Endodermal cell (in vitro differentiated cells): Measurements from ENCODE around the gene SAMD9L. TPM values are rescaled to one million over a fixed set of nuclear protein-coding genes. Genes with fewer than 3 reads are reported as not detected.

Experiments used
- DNase-seq: peaks from one replicate; pipeline ENCODE4 v3.0.0-alpha.2; 2017
- H3K27ac ChIP-seq: 2 replicates; pipeline ENCODE4 v1.5.1; 2013; ENCODE audit warnings: mild to moderate bottlenecking, low read depth, low read length, moderate library complexity
- H3K27me3 ChIP-seq: 2 replicates; pipeline ENCODE4 v1.6.1; 2013; ENCODE audit warnings: mild to moderate bottlenecking, low read length, moderate library complexity; ENCODE audit not compliant: insufficient read depth, control insufficient read depth, poor library complexity, severe bottlenecking
- H3K36me3 ChIP-seq: 2 replicates; pipeline ENCODE4 v1.7.0; 2013; ENCODE audit warnings: mild to moderate bottlenecking, low read length, moderate library complexity; ENCODE audit not compliant: control insufficient read depth, insufficient read depth
- H3K4me1 ChIP-seq: one replicate; pipeline ENCODE4 v1.7.0; 2013; ENCODE audit warnings: low read length; ENCODE audit not compliant: control insufficient read depth, insufficient read depth
- H3K4me3 ChIP-seq: 2 replicates; pipeline ENCODE4 v1.5.1; 2013; ENCODE audit warnings: mild to moderate bottlenecking, low read length, moderate library complexity
- H3K9ac ChIP-seq: 2 replicates; pipeline ENCODE4 v1.6.1; 2013; ENCODE audit warnings: mild to moderate bottlenecking, low read length, moderate library complexity; ENCODE audit not compliant: poor library complexity, severe bottlenecking; ENCODE audit errors: extremely low read depth
- H3K9me3 ChIP-seq: 2 replicates; pipeline ENCODE4 v1.6.1; 2013; ENCODE audit warnings: mild to moderate bottlenecking, low read length, moderate library complexity; ENCODE audit not compliant: control insufficient read depth
- H3K27ac Mint-ChIP-seq: 2 replicates; pipeline ENCODE4 v1.8.0; 2020; ENCODE audit warnings: mixed read lengths
- H3K27me3 Mint-ChIP-seq: 2 replicates; pipeline ENCODE4 v1.8.0; 2021; ENCODE audit warnings: mild to moderate bottlenecking, mixed read lengths; ENCODE audit not compliant: insufficient read depth
- H3K36me3 Mint-ChIP-seq: 2 replicates; pipeline ENCODE4 v1.8.0; 2020; ENCODE audit warnings: low read depth, mixed read lengths
- H3K4me1 Mint-ChIP-seq: 2 replicates; pipeline ENCODE4 v1.8.0; 2020; ENCODE audit warnings: mixed read lengths
- H3K4me3 Mint-ChIP-seq: 2 replicates; pipeline ENCODE4 v1.8.0; 2020; ENCODE audit warnings: mild to moderate bottlenecking, moderate library complexity, mixed read lengths
- H3K9me3 Mint-ChIP-seq: 2 replicates; pipeline ENCODE4 v1.8.0; 2020; ENCODE audit warnings: mild to moderate bottlenecking, mixed read lengths
- WGBS, 2 experiments: methylation state at CpG; one replicate each; pipeline versions ENCODE4 v1.1.5 to v1.1.7; 2013; ENCODE audit warnings: missing lambda C conversion rate in 2 of 2, mixed read lengths in 1 of 2; ENCODE audit not compliant: insufficient coverage in 1 of 2, insufficient read length in 1 of 2; 5-methylcytosine and 5-hydroxymethylcytosine counted together
- total RNA-seq, 2 donors: library from RNA; stranded (reverse); fragmentation: NEBNext Ultra II Directional in 1 of 2; extraction: Animal tissue kit (Norgen Biotek cat#: 25700) in 1 of 2; gene quantifications; 2 replicates in 1 of 2; 3 replicates in 1 of 2; pipeline ENCODE4 v1.2.1, GENCODE V29; 2021
- TF ChIP-seq, protein P1 (sequence below): fragments of 200-600 bp; sonication (generic); conservative IDR thresholded peaks from 2 replicates; pipeline ENCODE4 v1.5.0; 2021; ENCODE audit warnings: antibody characterized with exemption, mild to moderate bottlenecking

SAMD9L gene
- total RNA-seq, 2 donors from 2014 or later = not detected

DNA sequence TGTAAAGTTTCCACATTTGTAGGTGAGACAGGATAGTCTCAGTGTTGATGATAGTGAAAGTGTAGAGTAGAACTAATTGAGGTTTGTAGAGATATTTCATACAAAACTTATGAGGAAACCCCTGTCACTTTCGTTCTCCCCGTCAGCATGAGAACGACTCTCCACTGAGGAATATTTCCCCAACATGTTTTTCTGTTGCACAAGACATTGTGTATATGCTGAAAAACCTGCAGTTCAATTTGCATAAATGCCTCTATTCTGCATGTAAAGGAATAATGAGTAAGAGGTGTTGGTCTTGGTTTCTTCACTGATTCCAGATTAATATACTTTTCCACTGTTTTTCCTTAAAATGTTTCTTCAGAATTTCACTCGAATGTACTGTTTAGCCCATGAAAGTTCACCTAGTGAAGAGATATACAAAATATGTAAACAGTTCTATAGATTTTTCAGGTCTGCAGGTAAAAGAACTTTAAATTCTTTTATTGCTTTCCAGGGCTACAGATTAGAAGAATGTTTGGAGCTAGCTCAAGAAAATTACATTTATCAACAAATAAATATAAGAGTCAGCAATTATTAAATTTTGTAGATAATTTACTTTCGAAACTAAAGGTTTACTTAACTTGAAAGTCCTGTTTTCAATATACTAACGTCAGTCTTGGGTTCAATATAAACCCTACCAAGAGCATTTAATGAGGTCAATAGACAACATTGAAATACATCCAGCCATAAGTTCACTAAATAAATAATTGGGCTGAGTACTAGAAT lies 40.9 kb upstream of the SAMD9L start:
- Mint-ChIP-seq H3K9me3 (no peaks in the 10 kb centered on the region), H3K4me3 (no peak overlapping the region), H3K36me3 (no peaks in the 10 kb centered on the region), H3K27me3 (peaks cover 55% of the 10 kb centered on the region), H3K27ac (no peak overlapping the region), H3K4me1 (no peaks in the 10 kb centered on the region)
- H3K27ac ChIP-seq = no peak overlapping the region
- WGBS, 2 experiments = 80 to 87% methylated on average over 1 to 6 of the region's 6 CpGs
- TF ChIP-seq, protein P1, sequence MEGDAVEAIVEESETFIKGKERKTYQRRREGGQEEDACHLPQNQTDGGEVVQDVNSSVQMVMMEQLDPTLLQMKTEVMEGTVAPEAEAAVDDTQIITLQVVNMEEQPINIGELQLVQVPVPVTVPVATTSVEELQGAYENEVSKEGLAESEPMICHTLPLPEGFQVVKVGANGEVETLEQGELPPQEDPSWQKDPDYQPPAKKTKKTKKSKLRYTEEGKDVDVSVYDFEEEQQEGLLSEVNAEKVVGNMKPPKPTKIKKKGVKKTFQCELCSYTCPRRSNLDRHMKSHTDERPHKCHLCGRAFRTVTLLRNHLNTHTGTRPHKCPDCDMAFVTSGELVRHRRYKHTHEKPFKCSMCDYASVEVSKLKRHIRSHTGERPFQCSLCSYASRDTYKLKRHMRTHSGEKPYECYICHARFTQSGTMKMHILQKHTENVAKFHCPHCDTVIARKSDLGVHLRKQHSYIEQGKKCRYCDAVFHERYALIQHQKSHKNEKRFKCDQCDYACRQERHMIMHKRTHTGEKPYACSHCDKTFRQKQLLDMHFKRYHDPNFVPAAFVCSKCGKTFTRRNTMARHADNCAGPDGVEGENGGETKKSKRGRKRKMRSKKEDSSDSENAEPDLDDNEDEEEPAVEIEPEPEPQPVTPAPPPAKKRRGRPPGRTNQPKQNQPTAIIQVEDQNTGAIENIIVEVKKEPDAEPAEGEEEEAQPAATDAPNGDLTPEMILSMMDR = no peak
- no peak overlapping the region for H3K9ac ChIP-seq
- no peak for DNase-seq
- peaks cover 99% of the 10 kb centered on the region for H3K27me3 ChIP-seq
- H3K4me3 ChIP-seq = no peak overlapping the region
- no peaks in the 10 kb centered on the region for H3K9me3 ChIP-seq
- H3K36me3 ChIP-seq = no peaks in the 10 kb centered on the region
- H3K4me1 ChIP-seq = no peaks in the 10 kb centered on the region

DNA sequence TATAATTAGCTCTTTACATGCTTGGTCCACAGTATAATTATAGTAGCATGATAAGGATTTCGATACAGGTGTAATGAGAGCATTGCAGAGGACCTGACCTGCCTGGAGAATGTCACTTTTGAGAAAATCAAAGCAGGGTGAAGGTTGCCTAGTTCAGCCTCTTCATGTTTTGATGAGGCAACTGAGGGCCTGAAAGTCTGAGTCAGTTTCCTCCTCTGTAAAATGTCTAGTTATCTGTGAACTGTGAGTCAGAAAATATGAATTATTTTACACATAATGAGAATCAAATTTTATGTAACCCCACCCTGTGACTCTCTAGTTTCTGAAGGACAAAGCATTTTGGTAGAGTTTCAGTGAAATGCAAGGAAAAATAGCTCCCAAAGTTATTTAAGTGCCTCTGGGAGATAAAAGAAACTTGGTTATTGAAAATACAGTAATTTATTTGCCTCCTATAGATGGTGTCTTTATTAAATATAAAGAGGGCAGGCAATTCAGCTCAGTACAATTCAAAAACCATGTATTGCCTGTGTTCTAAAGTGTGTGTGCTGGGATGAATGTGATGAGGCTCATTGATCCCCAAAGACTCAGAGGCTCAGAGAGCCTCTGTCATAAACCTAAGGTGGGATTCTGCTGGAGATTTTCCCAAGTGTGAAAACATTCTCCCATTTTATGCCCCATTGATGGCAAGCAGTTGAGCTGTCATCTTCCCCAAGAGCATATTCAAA lies 37.3 kb upstream of the SAMD9L start:
- Mint-ChIP-seq H3K36me3 (no peaks in the 10 kb centered on the region), H3K4me3 (no peak overlapping the region), H3K27me3 (peaks cover 40% of the 10 kb centered on the region), H3K9me3 (no peaks in the 10 kb centered on the region), H3K4me1 (no peaks in the 10 kb centered on the region), H3K27ac (no peak overlapping the region)
- H3K27me3 ChIP-seq = peaks cover 88% of the 10 kb centered on the region
- 52% methylated on average over 1 of the region's 1 CpG; no CpG with 5 or more reads in 1 of the 2 experiments for WGBS, 2 experiments
- no peak for DNase-seq
- no peaks in the 10 kb centered on the region for H3K9me3 ChIP-seq
- H3K9ac ChIP-seq = no peak overlapping the region
- no peaks in the 10 kb centered on the region for H3K36me3 ChIP-seq
- no peak overlapping the region for H3K27ac ChIP-seq
- TF ChIP-seq, protein P1 = no peak
- H3K4me3 ChIP-seq = no peak overlapping the region
- H3K4me1 ChIP-seq = no peaks in the 10 kb centered on the region

DNA sequence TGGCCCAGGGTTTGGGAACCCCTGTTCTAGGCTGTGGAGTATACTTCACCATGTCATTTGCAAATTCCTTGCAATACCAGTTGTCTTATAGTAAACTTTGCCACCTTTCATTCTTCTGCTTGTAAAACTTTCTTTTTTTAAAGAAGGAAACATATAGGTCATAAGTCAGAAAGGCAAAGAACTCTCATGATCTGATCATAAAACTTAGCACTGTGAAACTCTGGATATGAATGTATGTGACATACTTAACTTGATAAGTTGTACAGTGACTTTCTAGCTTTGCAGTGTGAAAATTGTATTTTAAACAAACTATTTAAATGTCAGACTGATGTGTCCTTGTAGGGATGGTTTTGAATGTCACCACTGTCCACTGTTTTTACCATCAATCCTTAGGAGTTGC lies 31.0 kb upstream of the SAMD9L start:
- Mint-ChIP-seq H3K27ac (no peak overlapping the region), H3K27me3 (peaks cover 12% of the 10 kb centered on the region), H3K9me3 (no peaks in the 10 kb centered on the region), H3K36me3 (no peaks in the 10 kb centered on the region), H3K4me3 (no peak overlapping the region), H3K4me1 (no peaks in the 10 kb centered on the region)
- Histone ChIP-seq H3K27ac (no peak overlapping the region), H3K4me1 (no peaks in the 10 kb centered on the region), H3K9ac (no peak overlapping the region), H3K36me3 (no peaks in the 10 kb centered on the region), H3K4me3 (no peak overlapping the region), H3K9me3 (no peaks in the 10 kb centered on the region), H3K27me3 (peaks cover 27% of the 10 kb centered on the region)
- TF ChIP-seq, protein P1 = no peak
- DNase-seq = no peak
